Keratinocyte (primary cell): Measurements from ENCODE around the gene MEOX1. TPM values are rescaled to one million over a fixed set of nuclear protein-coding genes. Genes with fewer than 3 reads are reported as not detected.

Experiments used
- DNase-seq: peaks from one replicate; pipeline ENCODE4 v3.0.0-alpha.2; 2011; ENCODE audit warnings: low read depth, missing footprints, low spot score
- FAIRE-seq: peaks from 2 replicates; lab custom pipeline; 2011; peaks lifted over from hg19 to GRCh38; lab: Jason Lieb, UNC
- H2AFZ ChIP-seq: 2 replicates; pipeline ENCODE4 v1.6.0; 2012; ENCODE audit warnings: low read length, control low read depth, inconsistent platforms; ENCODE audit not compliant: control insufficient read depth
- H3K27ac ChIP-seq: 2 replicates; pipeline ENCODE4 v1.5.1; 2011; ENCODE audit warnings: low read length; ENCODE audit not compliant: control insufficient read depth, insufficient read depth
- H3K27me3 ChIP-seq: 3 replicates; pipeline ENCODE4 v1.6.0; 2011; ENCODE audit warnings: low read length; ENCODE audit not compliant: control insufficient read depth, insufficient read depth; ENCODE audit errors: extremely low read depth
- H3K36me3 ChIP-seq, 2 experiments: 2 replicates in 1 of 2; 3 replicates in 1 of 2; pipeline ENCODE4 v1.5.1; 2011; ENCODE audit warnings: low read length in 2 of 2, mild to moderate bottlenecking in 1 of 2; ENCODE audit not compliant: control insufficient read depth in 2 of 2, insufficient read depth in 2 of 2; ENCODE audit errors: extremely low read depth in 1 of 2
- H3K4me1 ChIP-seq: 3 replicates; pipeline ENCODE4 v1.5.1; 2011; ENCODE audit warnings: low read length; ENCODE audit not compliant: control insufficient read depth, insufficient read depth; ENCODE audit errors: extremely low read depth
- H3K4me2 ChIP-seq: 3 replicates; pipeline ENCODE4 v1.6.0; 2011; ENCODE audit warnings: low read depth, low read length; ENCODE audit not compliant: control insufficient read depth, insufficient read depth; ENCODE audit errors: extremely low read depth
- H3K4me3 ChIP-seq, 3 experiments: fragments of 200-600 bp in 1 of 3; sonication (generic) in 1 of 3; 2 replicates in 2 of 3; 3 replicates in 1 of 3; pipeline ENCODE4 v1.5.1; 2011 to 2016; ENCODE audit warnings: low read length in 3 of 3, mild to moderate bottlenecking in 3 of 3, control low read depth in 2 of 3, inconsistent platforms in 1 of 3, low read depth in 1 of 3, mixed read lengths in 1 of 3, mixed run types in 1 of 3, moderate library complexity in 1 of 3; ENCODE audit not compliant: control insufficient read depth in 2 of 3, insufficient read depth in 2 of 3; ENCODE audit errors: extremely low read depth in 1 of 3
- H3K79me2 ChIP-seq: 2 replicates; pipeline ENCODE4 v1.6.0; 2012; ENCODE audit warnings: low read length; ENCODE audit not compliant: control insufficient read depth, insufficient read depth
- H3K9ac ChIP-seq: 3 replicates; pipeline ENCODE4 v1.6.0; 2011; ENCODE audit warnings: low read length; ENCODE audit not compliant: control insufficient read depth, insufficient read depth; ENCODE audit errors: extremely low read depth
- H3K9me1 ChIP-seq: 3 replicates; pipeline ENCODE4 v1.6.0; 2011; ENCODE audit warnings: low read length; ENCODE audit not compliant: control insufficient read depth, insufficient read depth; ENCODE audit errors: extremely low read depth
- H3K9me3 ChIP-seq: 2 replicates; pipeline ENCODE4 v1.5.1; 2012; ENCODE audit warnings: low read depth, low read length; ENCODE audit not compliant: control insufficient read depth
- H4K20me1 ChIP-seq: 3 replicates; pipeline ENCODE4 v1.6.0; 2011; ENCODE audit warnings: low read length; ENCODE audit not compliant: control insufficient read depth, insufficient read depth; ENCODE audit errors: extremely low read depth
- EZH2 ChIP-seq: IDR thresholded peaks from one replicate; pipeline ENCODE4 v1.6.1; 2012; ENCODE audit warnings: inconsistent platforms, mild to moderate bottlenecking, low read length, moderate library complexity
- dilution Hi-C: fragments of 300-500 bp; cut with MboI; formaldehyde crosslinking; loops from one replicate; pipeline ENCODE4 v1.7.0; 2020; ENCODE audit warnings: low sequenced_read_pairs; ENCODE audit not compliant: extremely low pct_ligation_motif_present
- polyA plus RNA-seq, 5 experiments: library from polyadenylated mRNA; depleted of rRNA in 3 of 5; stranded (reverse) in 3 of 5; stranded (forward) in 1 of 5; unstranded in 1 of 5; fragments of >200 nt; gene quantifications; 1 replicate in 1 of 5; 2 replicates in 3 of 5; 3 replicates in 1 of 5; pipeline versions ENCODE4 v1.2.1 to v1.2.3, GENCODE V29; 2011 to 2012; ENCODE audit warnings: missing spikeins in 2 of 5, low read depth in 1 of 5, low replicate concordance in 1 of 5
- TF ChIP-seq, protein P1 (sequence below), 3 experiments: IDR thresholded peaks in 1 of 3; conservative IDR thresholded peaks in 1 of 3; optimal IDR thresholded peaks in 1 of 3; 2 replicates in 2 of 3; 3 replicates in 1 of 3; pipeline versions ENCODE3 to v1.5.1; 2011; ENCODE audit warnings: low read length in 3 of 3, mild to moderate bottlenecking in 3 of 3, moderate library complexity in 2 of 3, control low read depth in 1 of 3, inconsistent platforms in 1 of 3; ENCODE audit not compliant: insufficient read depth in 2 of 3; ENCODE audit errors: extremely low read depth in 1 of 3

MEOX1 gene
- polyA plus RNA-seq, 1 donor (not counting 4 experiments of a cell fraction or from before 2014, with no cell fraction given): 0.08 TPM

DNA sequence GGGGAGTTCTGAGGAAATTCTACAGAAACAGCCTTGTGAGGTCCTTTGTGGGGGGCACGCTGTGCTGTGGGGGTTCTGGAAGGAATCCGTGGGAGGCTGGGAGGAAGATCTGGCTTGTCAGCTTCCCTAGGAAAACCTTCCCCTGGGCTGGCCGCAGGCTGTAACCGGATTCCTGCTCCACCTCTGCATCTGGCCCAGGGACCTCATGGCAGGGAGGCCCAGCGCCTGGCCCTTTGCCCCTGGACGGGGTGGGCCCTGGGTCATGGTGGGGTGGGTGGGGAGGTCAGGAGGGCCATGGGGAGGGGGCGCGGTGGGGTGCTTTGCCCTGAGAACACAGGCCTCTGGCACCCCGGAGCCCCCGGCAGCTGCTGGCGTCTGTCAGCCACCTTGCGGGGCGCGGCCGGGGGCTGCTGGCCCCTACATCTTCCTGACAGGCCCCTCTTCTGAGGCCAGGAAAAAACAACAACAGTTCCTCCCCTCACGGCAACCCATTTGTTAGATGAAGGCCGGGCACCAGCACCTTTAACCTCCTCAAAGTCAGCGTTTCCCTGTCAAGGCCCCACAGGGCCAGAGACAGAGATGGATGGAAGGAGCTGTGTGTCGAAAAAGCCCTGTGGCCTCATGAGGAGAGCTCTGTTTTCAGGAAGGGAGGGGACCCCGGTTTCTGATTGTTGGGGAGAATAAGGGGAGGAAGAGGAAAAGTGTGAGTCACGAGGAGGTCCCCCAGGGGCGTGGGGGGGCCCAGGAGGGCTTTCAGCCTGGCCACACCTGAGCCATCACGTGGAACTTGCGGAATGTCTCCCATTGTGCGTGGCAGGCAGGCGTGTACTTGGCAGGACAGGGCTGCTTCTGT is 3.6 kb upstream of the MEOX1 start:
- Histone ChIP-seq H3K4me3 (no peak overlapping the region), H3K27me3 (no peaks in the 10 kb centered on the region), H3K4me1 (peaks cover 30% of the 10 kb centered on the region), H3K27ac (peak overlapping the region; percentile 40), H3K9me1 (no peaks in the 10 kb centered on the region), H3K36me3 (no peaks in the 10 kb centered on the region), H2AFZ (peak overlapping the region; percentile 81), H3K4me2 (peak overlapping the region; percentile 27), H3K79me2 (no peaks in the 10 kb centered on the region), H3K9me3 (no peaks in the 10 kb centered on the region), H4K20me1 (no peaks in the 10 kb centered on the region), H3K9ac (peak overlapping the region; percentile 2)
- dilution Hi-C loops: no loop called here
- FAIRE-seq (no peak), DNase-seq (peak; percentile 54)
- TF ChIP-seq EZH2: no peak
- TF ChIP-seq, protein P1, sequence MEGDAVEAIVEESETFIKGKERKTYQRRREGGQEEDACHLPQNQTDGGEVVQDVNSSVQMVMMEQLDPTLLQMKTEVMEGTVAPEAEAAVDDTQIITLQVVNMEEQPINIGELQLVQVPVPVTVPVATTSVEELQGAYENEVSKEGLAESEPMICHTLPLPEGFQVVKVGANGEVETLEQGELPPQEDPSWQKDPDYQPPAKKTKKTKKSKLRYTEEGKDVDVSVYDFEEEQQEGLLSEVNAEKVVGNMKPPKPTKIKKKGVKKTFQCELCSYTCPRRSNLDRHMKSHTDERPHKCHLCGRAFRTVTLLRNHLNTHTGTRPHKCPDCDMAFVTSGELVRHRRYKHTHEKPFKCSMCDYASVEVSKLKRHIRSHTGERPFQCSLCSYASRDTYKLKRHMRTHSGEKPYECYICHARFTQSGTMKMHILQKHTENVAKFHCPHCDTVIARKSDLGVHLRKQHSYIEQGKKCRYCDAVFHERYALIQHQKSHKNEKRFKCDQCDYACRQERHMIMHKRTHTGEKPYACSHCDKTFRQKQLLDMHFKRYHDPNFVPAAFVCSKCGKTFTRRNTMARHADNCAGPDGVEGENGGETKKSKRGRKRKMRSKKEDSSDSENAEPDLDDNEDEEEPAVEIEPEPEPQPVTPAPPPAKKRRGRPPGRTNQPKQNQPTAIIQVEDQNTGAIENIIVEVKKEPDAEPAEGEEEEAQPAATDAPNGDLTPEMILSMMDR (optimal IDR thresholded peaks at IDR 0.05 in 1 of 3, IDR thresholded peaks at IDR 0.05 in 1 of 3, conservative IDR thresholded peaks at IDR 0.05 in 1 of 3; ENCODE audit: extremely low read depth in 1 of 3, insufficient read depth in 2 of 3, low read length in 3 of 3): no peak

DNA sequence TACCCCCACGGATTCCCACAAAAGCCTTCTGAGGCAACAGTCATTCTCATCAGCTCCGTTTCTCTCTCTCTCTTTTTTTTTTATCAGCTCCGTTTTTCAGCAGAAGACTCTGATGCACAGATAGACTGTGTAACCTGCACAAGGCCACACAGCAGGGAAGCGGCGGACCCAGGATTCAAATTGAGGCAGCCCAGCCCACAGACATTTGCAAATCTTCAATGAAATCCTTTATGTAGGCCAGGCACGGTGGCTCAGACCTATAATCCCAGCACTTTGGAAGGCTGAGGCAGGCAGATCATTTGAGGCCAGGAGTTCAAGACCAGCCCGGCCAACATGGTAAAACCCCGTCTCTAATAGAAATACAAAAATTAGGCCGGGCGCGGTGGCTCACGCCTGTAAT is 2.4 kb upstream of the MEOX1 start:
- Histone ChIP-seq H3K9ac (no peak overlapping the region), H4K20me1 (no peaks in the 10 kb centered on the region), H3K9me1 (no peaks in the 10 kb centered on the region), H3K27ac (no peak overlapping the region), H2AFZ (no peak overlapping the region), H3K36me3 (no peaks in the 10 kb centered on the region), H3K9me3 (no peaks in the 10 kb centered on the region), H3K27me3 (no peaks in the 10 kb centered on the region), H3K4me2 (no peak overlapping the region), H3K4me1 (peaks cover 24% of the 10 kb centered on the region), H3K79me2 (no peaks in the 10 kb centered on the region), H3K4me3 (no peak overlapping the region)
- dilution Hi-C loops: no loop called here
- TF ChIP-seq, protein P1 (optimal IDR thresholded peaks at IDR 0.05 in 1 of 3, IDR thresholded peaks at IDR 0.05 in 1 of 3, conservative IDR thresholded peaks at IDR 0.05 in 1 of 3; ENCODE audit: extremely low read depth in 1 of 3, insufficient read depth in 2 of 3, low read length in 3 of 3): no peak
- TF ChIP-seq EZH2: no peak
- DNase-seq: no peak
- no peak for FAIRE-seq
